RPMI7951 (cell line): ENCODE measurements around the gene ZNF423. TPM values are rescaled to one million over a fixed set of nuclear protein-coding genes. Genes with fewer than 3 reads are reported as not detected.

ENCODE experiments used
- DNase-seq: peaks from one replicate; pipeline ENCODE4 v3.0.0-alpha.2; 2012; ENCODE audit warnings: low read depth
- total RNA-seq: library from RNA; depleted of rRNA; stranded (reverse); fragments of >200 nt; shearing (Covaris generic); gene quantifications from 2 replicates; pipeline ENCODE4 v1.2.3, GENCODE V29; 2014

The ZNF423 gene
- total RNA-seq, 1 experiment from 2014 or later: under 0.01 TPM

GRCh38 chr16:49623501-49624266 is 232.2 kb downstream of the ZNF423 start:
- no peak for DNase-seq

GRCh38 chr16:49622421-49623402 is 233.2 kb downstream of the ZNF423 start:
- DNase-seq: no peak

- DNase-seq: no peak
Observed at GRCh38 chr16:49622084-49622390, 233.9 kb downstream of the ZNF423 start.

- no peak for DNase-seq
Observed at GRCh38 chr16:49621241-49622083, 234.4 kb downstream of the ZNF423 start.

GRCh38 chr16:49620869-49621240 is 235.1 kb downstream of the ZNF423 start:
- DNase-seq: peak; percentile 3

GRCh38 chr16:49620158-49620868 is 235.6 kb downstream of the ZNF423 start:
- DNase-seq: peak; percentile 83

- no peak for DNase-seq
Observed at GRCh38 chr16:49619811-49620157, 236.1 kb downstream of the ZNF423 start.

GRCh38 chr16:49618955-49619354 is 237.0 kb downstream of the ZNF423 start:
- no peak for DNase-seq

GRCh38 chr16:49617710-49618330 is 238.1 kb downstream of the ZNF423 start:
- no peak for DNase-seq

- no peak for DNase-seq
Observed at GRCh38 chr16:49617016-49617629, 238.8 kb downstream of the ZNF423 start.

- no peak for DNase-seq
Observed at GRCh38 chr16:49615576-49615975, 240.3 kb downstream of the ZNF423 start.

GRCh38 chr16:49610983-49611382 is 244.9 kb downstream of the ZNF423 start:
- DNase-seq: no peak

- peak; percentile 25 for DNase-seq
Observed at GRCh38 chr16:49608779-49609178, 247.1 kb downstream of the ZNF423 start.

GRCh38 chr16:49608098-49608497 is 247.8 kb downstream of the ZNF423 start:
- no peak for DNase-seq

- DNase-seq: no peak
Observed at GRCh38 chr16:49605536-49606254, 250.2 kb downstream of the ZNF423 start.

GRCh38 chr16:49604602-49605001 is 251.3 kb downstream of the ZNF423 start:
- DNase-seq: no peak

- DNase-seq: no peak
Observed at GRCh38 chr16:49603956-49604355, 252.0 kb downstream of the ZNF423 start.

GRCh38 chr16:49602976-49603310 is 253.0 kb downstream of the ZNF423 start:
- DNase-seq: no peak

GRCh38 chr16:49602201-49602975 is 253.5 kb downstream of the ZNF423 start:
- DNase-seq: no peak
